IPS DF 6.9 (cell line): Measurements from ENCODE around the gene SLFN14.
A peak's percentile ranks its signal among the peaks of the same experiment; 100 is the strongest.

Experiments
- DNase-seq: peaks from one replicate; pipeline ENCODE4 v3.0.0-alpha.2; 2013; ENCODE audit warnings: low read depth, low spot score
- H3K27ac ChIP-seq: one replicate; pipeline ENCODE4 v1.5.1; 2013; ENCODE audit warnings: low read length, control low read depth
- H3K27me3 ChIP-seq: 2 replicates; pipeline ENCODE4 v1.6.1; 2013; ENCODE audit warnings: mild to moderate bottlenecking, low read length; ENCODE audit not compliant: control insufficient read depth, insufficient read depth
- H3K36me3 ChIP-seq: 2 replicates; pipeline ENCODE4 v1.6.1; 2013; ENCODE audit warnings: low read length; ENCODE audit not compliant: control insufficient read depth, insufficient read depth
- H3K4me1 ChIP-seq: 2 replicates; pipeline ENCODE4 v1.6.1; 2013; ENCODE audit warnings: low read length; ENCODE audit not compliant: control insufficient read depth, insufficient read depth
- H3K4me3 ChIP-seq: 2 replicates; pipeline ENCODE4 v1.5.1; 2013; ENCODE audit warnings: mild to moderate bottlenecking, low read length
- H3K9me3 ChIP-seq: 2 replicates; pipeline ENCODE4 v1.6.1; 2013; ENCODE audit warnings: low read length, inconsistent platforms; ENCODE audit not compliant: control insufficient read depth, insufficient read depth
- WGBS: extraction: QIAGEN DNeasy Blood & Tissue Kit; methylation state at CpG from one replicate; pipeline ENCODE4 v1.1.7; 2013; ENCODE audit warnings: mixed read lengths, missing lambda C conversion rate; ENCODE audit not compliant: insufficient read length, insufficient coverage; 5-methylcytosine and 5-hydroxymethylcytosine counted together

The SLFN14 gene

DNA sequence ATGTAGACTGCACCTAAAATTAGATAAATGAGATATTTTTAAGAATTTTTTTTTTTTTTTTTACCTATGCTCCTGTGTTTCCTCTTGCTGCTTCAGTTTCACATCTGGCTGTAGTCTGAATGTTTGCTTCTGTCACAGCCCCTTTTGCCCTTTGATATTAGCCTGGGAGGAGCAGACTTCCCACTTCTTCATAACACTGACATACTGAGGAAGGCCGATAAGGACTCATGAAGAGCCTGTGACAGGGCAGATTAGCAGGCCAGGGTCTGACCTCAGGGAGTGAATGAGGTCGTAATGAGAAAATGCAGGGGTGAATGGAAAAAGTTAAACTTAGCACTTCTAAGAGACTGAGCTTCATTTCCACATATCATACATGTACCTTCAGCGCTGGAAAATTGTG is at the start of gene SLFN14:
Gene SLFN14 (minus strand): TSS at position 117 of the 400 bp plus-strand sequence. CDS start 2,757 bp downstream, outside the sequence.
- no peaks in the 10 kb centered on the region for H3K27me3 ChIP-seq
- no peaks in the 10 kb centered on the region for H3K36me3 ChIP-seq
- H3K4me1 ChIP-seq: no peaks in the 10 kb centered on the region
- no CpG with 5 or more reads among the region's 3 CpGs for WGBS
- no peak for DNase-seq
- no peaks in the 10 kb centered on the region for H3K9me3 ChIP-seq
- no peak within 1 kb of the TSS for H3K4me3 ChIP-seq
- H3K27ac ChIP-seq: no peak within 1 kb of the TSS

DNA sequence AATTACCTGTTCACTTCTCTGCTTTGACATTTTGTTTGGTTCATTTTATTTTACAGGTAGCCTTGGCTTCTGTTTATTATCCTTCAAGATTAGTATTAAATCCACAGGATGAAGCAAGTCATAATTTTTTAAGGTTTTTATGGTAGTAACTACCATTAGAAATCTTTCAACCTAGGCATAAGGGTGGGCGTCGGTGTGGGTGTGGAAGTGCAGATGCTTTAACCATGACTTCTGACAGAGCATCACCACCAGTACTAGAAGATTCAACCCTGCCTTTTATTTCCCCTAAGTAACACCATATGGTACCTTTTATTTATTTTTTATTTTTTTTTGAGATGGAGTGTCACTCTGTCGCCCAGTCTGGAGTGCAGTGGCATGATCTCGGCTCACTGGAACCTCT is 49.2 kb upstream of the SLFN14 start:
- Histone ChIP-seq H3K9me3 (no peaks in the 10 kb centered on the region), H3K4me3 (no peak overlapping the region), H3K36me3 (peaks cover 6% of the 10 kb centered on the region; the same call in 1 of the 2 replicates), H3K27me3 (no peaks in the 10 kb centered on the region), H3K4me1 (no peaks in the 10 kb centered on the region), H3K27ac (no peak overlapping the region)
- no CpG with 5 or more reads among the region's 4 CpGs for whole genome bisulfite sequencing
- no peak for DNase-seq

DNA sequence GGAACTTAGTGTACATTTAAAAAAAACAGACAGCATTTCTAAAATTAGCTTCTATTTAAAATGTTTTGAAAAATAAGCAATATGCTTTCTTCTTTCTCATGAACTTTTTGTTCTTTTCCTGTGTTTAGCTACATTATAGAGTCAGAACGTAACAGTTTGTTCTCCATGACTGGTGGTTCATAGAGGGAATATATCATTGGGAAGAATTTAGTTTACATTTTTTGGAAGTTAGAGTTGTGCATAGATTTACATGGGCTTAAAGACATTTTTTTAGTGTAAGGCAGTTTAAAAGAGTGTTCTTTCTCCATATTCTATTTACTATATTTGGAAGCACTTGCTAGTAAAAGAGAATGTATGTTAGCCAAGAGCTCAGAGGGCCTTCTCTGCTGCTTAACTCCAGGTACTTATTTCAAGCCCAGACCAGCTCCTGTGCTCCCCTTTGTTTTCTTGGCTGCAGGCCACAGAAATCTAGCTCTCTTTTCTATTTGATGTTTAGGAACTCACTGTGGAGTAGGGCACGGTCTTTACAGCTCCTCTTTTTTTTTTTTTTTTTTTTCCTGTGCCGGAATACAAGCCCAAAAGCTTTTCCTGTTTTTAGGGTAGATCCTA is 46.7 kb upstream of the SLFN14 start:
- whole genome bisulfite sequencing: no CpG with 5 or more reads among the region's 3 CpGs
- peaks cover 8% of the 10 kb centered on the region; the same call in 1 of the 2 replicates for H3K36me3 ChIP-seq
- DNase-seq: no peak

DNA sequence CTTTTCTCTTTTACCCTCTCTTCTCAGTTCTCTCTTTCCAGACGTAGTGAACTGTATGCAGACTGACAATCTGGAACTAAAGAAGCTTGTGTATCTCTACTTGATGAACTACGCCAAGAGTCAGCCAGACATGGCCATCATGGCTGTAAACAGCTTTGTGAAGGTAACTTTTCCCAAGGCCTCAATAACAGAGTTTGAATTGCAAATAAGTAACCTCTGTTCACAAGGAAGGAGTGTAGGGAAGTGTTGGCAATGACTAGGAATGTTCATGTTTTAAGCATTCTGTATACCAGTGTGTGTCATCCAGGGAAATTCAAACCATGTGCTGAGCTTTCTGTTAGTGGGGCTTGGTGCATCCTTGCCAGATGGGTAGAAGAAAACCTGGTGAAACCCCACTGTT is 45.1 kb upstream of the SLFN14 start:
- no peaks in the 10 kb centered on the region for H3K27me3 ChIP-seq
- DNase-seq: no peak
- no peaks in the 10 kb centered on the region for H3K4me1 ChIP-seq
- no peak overlapping the region for H3K27ac ChIP-seq
- no peaks in the 10 kb centered on the region for H3K9me3 ChIP-seq
- WGBS: no CpG with 5 or more reads among the region's 2 CpGs
- no peak overlapping the region for H3K4me3 ChIP-seq
- H3K36me3 ChIP-seq: peaks cover 8% of the 10 kb centered on the region; the same call in 1 of the 2 replicates

More for the DNA sequence above, 46.7 kb upstream of the SLFN14 start:
- Histone ChIP-seq H3K4me1 (no peaks in the 10 kb centered on the region), H3K27me3 (no peaks in the 10 kb centered on the region), H3K4me3 (no peak overlapping the region), H3K9me3 (no peaks in the 10 kb centered on the region), H3K27ac (no peak overlapping the region)

DNA sequence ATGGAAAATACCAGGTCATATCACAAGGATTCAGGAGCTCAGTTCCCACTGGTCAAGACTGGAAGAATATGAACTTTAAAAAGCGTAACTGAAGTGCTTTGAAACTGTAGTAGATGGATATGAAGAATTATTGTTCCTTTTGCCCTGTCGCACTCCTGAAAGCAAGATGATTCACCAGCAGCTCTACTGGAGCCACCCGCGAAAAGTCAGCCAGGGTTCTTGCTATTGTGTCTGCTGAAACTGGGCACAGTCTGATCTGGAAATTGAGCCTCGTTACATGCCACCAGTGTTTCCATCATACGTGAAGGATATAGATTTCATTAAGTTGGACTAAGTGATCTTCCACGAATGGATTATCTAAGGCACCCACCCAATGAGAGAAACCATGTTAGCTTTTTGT is 43.1 kb upstream of the SLFN14 start:
- H3K36me3 ChIP-seq: peaks cover 11% of the 10 kb centered on the region; the same call in 1 of the 2 replicates
- H3K9me3 ChIP-seq: no peaks in the 10 kb centered on the region
- H3K27me3 ChIP-seq: no peaks in the 10 kb centered on the region
- H3K4me3 ChIP-seq: no peak overlapping the region
- H3K4me1 ChIP-seq: no peaks in the 10 kb centered on the region
- no peak overlapping the region for H3K27ac ChIP-seq
- no CpG with 5 or more reads among the region's 7 CpGs for WGBS
- no peak for DNase-seq

DNA sequence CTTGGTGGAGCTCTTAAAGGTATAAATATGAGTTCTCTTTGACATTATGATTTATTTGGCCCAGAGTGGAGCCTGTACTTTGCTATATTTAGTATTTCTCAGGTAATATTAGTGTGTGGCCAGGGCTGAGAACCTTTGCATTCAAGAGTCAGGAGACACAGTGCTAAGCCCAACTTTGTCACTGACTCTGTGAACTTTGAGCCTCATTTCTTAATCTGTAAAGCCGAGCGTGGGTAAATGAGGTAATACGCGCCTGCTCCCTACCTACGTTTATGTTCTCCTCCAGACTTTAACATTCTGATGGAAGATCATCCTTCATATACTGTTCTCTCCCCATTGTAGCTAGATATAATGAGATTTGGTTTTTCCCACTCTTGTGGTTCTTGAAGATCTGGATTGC is 37.0 kb upstream of the SLFN14 start:
- no CpG with 5 or more reads among the region's 5 CpGs for WGBS
- H3K27me3 ChIP-seq: no peaks in the 10 kb centered on the region
- peaks cover 12% of the 10 kb centered on the region for H3K36me3 ChIP-seq
- no peak overlapping the region for H3K4me3 ChIP-seq
- H3K9me3 ChIP-seq: no peaks in the 10 kb centered on the region
- DNase-seq: no peak
- H3K4me1 ChIP-seq: no peaks in the 10 kb centered on the region
- H3K27ac ChIP-seq: no peak overlapping the region

DNA sequence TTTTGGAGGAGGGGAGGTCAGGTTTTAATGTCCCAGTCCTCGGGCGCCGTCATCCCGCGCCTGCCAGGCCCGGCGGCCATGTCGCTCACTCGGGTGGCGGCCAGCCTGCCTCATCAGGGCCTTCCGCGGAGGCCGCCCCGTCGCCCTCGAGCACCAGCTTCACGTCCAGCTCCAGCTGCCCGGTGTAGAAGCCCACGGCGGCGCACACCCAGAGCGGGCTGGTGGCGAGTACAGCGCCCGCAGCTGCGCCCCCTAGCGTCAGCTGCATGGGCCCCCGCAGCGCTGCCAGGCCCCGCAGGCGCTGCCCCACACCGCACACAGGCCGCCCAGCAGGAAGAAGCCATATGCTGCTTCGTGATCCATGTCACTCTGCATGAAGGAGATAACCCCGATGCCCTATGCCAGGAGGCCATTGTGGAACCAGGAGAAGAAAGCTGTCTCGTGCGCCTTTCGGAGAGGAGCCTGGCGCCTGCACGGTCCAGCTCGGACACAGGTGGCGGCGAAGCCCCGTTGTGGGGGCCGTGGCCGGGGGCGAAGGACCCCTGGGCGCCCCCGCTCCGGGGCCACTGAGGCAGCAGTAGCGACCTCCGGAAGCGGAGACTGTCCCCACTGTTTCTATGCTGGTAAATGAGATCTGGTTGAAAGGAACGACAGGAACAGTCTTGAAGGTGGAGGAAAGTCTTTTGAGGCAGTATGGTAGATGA is 36.1 kb upstream of the SLFN14 start:
- WGBS: no CpG with 5 or more reads among the region's 54 CpGs
- no peaks in the 10 kb centered on the region for H3K9me3 ChIP-seq
- H3K36me3 ChIP-seq: peaks cover 12% of the 10 kb centered on the region
- no peak overlapping the region for H3K27ac ChIP-seq
- H3K4me3 ChIP-seq: no peak overlapping the region
- no peaks in the 10 kb centered on the region for H3K27me3 ChIP-seq
- DNase-seq: peak; percentile 75
- H3K4me1 ChIP-seq: no peaks in the 10 kb centered on the region

DNA sequence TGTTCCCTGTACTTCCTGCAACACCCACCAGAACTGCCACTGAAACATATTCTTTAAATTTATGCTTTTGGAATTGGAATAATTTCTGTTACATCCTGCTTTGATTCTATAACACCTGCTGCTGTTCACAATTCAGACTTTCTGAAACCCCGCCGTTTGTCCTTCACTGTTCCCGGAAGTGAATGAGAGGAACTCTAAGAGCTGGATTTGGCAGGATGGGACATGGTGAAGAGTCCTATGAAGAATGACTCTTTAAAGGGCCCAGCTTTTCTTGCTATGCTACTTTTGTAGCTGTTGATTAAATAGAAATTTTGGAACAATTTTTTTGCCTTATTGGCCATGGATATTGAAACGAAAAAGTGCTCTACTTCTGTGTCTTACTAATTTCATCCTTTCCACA is 35.5 kb upstream of the SLFN14 start:
- Histone ChIP-seq H3K27ac (no peak overlapping the region), H3K4me3 (no peak overlapping the region), H3K4me1 (no peaks in the 10 kb centered on the region), H3K27me3 (no peaks in the 10 kb centered on the region), H3K36me3 (peaks cover 12% of the 10 kb centered on the region), H3K9me3 (no peaks in the 10 kb centered on the region)
- WGBS: no CpG with 5 or more reads among the region's 4 CpGs
- DNase-seq: no peak

DNA sequence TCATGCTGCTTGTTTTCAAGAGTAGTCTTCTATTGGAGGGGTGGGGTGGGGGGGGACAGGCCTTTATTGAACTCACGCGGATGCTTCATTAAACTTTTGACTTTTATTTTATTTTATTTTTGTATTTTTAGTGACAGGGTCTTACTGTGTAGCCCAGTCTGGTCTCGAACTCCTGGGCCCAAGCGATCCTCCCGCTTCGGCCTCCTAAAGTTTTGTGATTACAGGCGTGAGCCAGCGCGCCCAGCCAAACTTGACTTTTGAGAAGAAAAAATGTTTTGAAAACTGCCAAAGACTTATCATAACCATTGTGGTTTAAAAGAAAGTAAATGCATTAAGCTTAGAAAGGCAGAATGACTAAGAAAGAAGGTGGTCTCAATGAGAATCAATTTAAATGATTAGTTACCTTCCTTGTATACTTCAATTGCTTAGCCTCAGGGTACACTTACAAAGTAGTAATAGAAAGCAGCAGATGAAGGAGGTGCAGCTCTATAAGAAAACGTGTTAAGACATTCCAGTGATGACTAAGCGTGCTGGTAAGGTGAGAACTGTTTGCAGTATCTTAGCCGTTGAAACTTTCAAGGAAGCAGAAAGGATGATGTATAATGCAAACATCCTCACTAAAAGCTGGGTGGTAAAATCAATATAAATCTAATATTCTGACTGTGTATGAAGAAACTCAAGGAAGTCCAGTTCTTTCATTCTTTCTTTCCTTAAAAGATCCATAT is 27.7 kb upstream of the SLFN14 start:
- Histone ChIP-seq H3K4me1 (no peaks in the 10 kb centered on the region; the same call in 1 of the 2 replicates), H3K27ac (no peak overlapping the region), H3K27me3 (no peaks in the 10 kb centered on the region), H3K36me3 (no peaks in the 10 kb centered on the region), H3K9me3 (no peaks in the 10 kb centered on the region), H3K4me3 (no peak overlapping the region; the same call in 1 of the 2 replicates)
- DNase-seq: no peak
- WGBS: no CpG with 5 or more reads among the region's 12 CpGs

DNA sequence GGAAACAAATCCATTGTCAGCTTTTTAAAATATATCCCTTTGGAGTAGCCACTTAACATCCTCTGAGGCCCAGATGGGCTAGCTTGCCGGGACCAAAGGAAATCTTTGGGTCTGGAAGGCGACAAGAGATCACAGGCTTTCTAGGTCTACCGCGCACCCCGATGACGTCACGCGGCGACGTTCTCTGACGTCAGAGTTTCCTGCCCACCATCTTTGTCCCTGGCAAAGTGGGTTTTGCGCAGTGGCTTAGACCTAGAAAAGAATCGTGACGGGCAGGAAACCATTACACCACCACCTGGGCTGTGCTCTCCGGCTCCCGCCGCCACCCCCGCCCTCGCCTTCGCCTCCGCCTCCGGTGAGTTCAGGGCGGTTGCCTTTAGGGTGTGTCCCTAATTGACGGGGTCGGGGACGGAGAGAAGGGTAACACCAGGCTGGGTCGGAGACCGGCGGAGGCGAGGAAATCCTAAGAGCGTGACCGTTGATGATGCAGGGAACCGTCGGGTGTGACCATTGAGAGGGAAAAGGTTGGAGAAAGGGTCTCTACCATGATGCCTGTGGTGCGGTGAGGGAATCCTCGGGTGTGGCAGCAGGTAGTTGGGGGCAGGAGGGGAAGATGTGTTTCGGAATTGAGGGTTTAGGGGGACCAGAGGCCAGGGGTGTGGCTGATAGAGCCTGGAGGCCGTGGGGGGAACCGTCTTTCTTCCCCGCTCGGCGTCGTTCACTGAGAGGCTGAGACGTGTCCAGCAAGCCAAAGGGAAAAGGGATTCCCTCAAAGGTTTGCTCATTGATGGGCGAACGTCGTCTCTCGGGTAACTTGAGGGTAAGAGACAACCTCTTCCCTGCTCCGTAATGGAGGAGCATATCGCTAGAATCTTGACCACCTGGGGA is 26.7 kb upstream of the SLFN14 start, which contains the start of gene AP2B1:
Gene AP2B1 (plus strand): TSS at position 249 of the 888 bp plus-strand sequence. CDS start 6,709 bp downstream, outside the sequence.
- peak; percentile 96 for DNase-seq
- Histone ChIP-seq H3K27ac (no peak within 1 kb of the TSS), H3K4me3 (peak within 1 kb of the TSS; percentile 87), H3K9me3 (no peaks in the 10 kb centered on the region), H3K4me1 (no peaks in the 10 kb centered on the region; the same call in 1 of the 2 replicates), H3K36me3 (no peaks in the 10 kb centered on the region), H3K27me3 (no peaks in the 10 kb centered on the region)
- WGBS: no CpG with 5 or more reads among the region's 50 CpGs
